HG03521 (cell line): ENCODE results near the gene CTBP2.

Experiments
- ATAC-seq: cut with Tn5 transposase; IDR thresholded peaks from one replicate; pipeline ENCODE4 v1.9.1; 2021; ENCODE audit warnings: mild to moderate bottlenecking, moderate library complexity; ENCODE audit not compliant: unreplicated experiment

Gene CTBP2

GRCh38 chr10:125159932-125160855, at the start of gene CTBP2:
TSS of gene CTBP2 (minus strand) at chr10:125160563.
- no peak for ATAC-seq

GRCh38 chr10:125209591-125210355, 49.4 kb upstream of the CTBP2 start:
- no peak for ATAC-seq

DNA sequence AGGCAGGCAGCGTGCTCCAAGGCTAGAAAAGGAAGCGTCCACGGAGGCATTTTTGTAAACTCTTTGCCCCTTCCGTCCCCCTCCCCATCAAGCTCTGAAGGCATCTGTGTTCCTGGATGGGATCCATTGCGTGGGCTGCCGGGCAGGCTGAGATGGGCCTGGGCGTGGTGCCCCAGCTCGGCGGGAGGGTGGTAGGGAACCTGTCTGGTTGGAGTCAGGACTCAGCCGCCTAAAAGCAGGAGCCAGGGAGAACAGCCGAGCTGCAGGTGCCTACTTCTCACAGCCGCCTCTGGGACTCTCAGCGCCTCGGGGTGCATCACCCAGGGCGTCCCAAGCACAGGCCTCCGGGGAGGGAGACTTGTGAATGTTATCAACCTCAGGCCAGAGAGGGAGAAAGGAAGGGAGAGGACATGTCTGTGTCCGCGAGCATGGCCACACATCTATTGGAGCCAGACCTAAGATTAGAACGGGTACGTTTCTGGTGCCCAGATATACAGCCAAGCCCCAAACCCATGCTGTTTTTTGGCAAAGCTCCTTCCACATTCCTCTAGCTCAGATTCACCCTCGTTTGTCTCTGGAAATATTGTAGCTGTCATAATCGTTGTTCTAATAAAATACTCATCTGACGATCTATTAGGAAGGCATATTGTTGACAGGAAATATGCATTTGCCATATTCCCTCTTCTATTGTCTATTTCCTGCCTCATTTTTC, 48.6 kb upstream of the CTBP2 start:
- ATAC-seq = no peak

- ATAC-seq = no peak
Measured at GRCh38 chr10:125206623-125207022, 46.3 kb upstream of the CTBP2 start.

- no peak for ATAC-seq
Measured at GRCh38 chr10:125205431-125205830, 45.1 kb upstream of the CTBP2 start.

- ATAC-seq = no peak
Measured at GRCh38 chr10:125204400-125204799, 44.0 kb upstream of the CTBP2 start.

- ATAC-seq = no peak
Measured at GRCh38 chr10:125203186-125203800, 42.9 kb upstream of the CTBP2 start.

GRCh38 chr10:125201791-125202622, 41.6 kb upstream of the CTBP2 start:
- ATAC-seq = no peak

DNA sequence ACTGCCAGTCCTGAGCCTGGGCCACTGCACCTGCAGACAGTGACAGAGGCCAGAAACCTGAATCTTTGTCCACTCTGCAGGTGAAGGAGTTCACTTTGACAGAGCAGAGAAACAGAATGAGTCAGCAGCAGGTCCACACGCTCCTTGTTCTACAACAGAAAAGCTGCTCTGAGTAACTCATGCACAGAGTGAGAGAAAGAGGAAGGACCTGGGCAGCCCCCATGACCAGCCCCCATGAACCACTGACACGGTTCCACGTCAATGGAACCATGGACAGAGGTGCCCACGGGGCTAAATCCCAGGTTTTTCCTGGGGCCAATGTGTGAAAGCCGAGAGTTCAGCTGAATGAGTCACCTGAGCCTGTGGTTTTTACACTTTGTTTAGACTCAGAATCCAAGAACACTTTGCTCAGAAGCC, 40.8 kb upstream of the CTBP2 start:
- peak; percentile 87 for ATAC-seq

DNA sequence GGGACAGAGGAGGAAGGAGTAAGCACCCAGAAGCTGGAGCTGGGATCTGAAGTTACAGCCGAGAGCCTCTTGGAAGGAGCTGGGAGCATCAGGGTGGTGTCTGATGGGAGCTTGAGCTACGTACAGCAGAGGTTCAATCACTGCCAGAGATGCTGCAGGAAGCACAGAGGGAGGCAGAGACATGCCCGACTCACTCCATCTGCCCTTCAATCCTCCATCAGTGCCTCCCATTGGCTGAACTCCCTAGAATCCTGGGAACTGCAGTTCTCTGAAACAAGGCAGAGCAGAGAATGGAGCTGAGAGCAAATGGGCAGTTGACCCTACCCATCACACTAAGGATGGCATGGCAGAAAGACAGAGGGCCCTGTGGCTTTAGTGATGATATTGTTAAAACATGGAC, 40.0 kb upstream of the CTBP2 start:
- no peak for ATAC-seq

DNA sequence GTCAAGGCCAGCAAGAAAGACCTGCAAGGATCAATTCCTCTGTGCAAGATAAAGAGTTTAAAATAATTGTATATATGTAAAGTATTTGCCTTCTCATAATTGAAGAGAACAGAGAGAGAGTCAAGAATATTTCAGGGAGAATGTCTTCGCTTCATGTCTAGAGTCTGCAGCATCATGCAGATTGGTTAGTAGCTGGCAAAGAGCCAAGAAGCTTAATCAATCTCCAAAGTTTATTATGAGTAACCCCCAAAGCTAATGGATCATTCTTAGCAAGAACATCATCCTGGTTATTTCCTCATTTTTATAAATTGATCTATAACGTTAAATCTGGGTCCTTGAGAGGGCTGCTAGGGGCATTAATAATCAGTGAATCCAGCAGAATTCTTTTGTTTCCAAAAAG, 38.9 kb upstream of the CTBP2 start:
- ATAC-seq = no peak

DNA sequence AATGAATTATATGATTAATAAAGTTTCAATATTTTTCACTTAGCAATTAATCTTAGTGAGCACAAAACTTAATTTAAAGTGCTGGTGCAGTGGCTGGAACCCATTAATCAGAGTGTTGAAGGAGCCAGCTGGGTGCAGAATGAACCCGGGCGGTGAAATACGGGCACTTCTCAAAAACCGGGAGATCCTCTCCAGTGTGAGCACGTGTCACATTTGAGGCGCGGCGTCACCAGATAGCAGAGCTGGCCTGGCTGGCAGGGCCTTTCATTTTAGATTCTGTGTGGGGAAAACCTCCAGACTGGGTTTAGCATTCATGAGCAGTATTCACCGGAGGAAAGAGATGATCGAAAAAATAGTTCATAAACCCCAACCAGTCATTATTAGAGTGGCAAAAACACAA, 34.5 kb upstream of the CTBP2 start:
- ATAC-seq = no peak

GRCh38 chr10:125193306-125193877, 33.0 kb upstream of the CTBP2 start:
- ATAC-seq = no peak

DNA sequence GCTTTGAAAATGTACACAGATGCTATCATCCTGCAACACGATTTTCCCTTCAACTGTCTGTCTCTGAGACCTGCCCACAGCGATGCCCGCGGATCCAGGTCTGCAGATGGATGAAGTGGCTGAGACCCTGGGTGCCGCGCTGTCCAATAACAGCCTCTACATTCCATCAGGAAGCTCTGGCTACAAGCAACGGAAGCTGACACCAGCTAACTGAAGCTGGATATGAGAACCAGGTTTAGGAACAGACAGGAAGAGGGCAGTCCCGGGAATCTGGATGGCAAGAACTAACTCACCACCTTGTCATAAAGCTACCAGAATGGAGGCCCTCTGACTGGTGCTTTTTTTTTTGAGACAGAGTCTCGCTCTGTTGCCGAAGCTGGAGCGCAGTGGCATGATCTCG, 32.3 kb upstream of the CTBP2 start:
- ATAC-seq = no peak

- no peak for ATAC-seq
Measured at GRCh38 chr10:125192005-125192404, 31.6 kb upstream of the CTBP2 start.

DNA sequence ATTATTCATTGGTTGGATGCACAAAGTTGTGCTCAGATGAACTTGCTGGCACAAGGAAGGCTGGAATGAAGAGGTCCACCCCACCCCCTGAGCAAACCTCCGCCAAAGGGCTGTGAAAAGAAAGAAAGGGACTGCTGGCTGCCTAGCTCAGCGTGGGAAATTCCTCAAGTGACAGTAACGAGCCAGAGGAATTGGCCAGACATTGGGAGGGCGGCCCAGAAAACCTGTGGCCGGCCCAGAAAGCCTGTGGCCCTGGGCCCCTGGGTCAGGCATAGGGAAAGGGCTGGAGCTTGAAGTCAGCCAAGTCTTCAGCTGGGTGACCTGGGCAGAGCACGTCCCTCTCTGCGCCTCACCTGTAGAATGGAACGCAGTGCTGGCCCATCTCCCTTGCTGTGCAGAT, 30.6 kb upstream of the CTBP2 start:
- no peak for ATAC-seq

- ATAC-seq = no peak
Measured at GRCh38 chr10:125190414-125190813, 30.1 kb upstream of the CTBP2 start.

- ATAC-seq = no peak
Measured at GRCh38 chr10:125189162-125189561, 28.8 kb upstream of the CTBP2 start.

DNA sequence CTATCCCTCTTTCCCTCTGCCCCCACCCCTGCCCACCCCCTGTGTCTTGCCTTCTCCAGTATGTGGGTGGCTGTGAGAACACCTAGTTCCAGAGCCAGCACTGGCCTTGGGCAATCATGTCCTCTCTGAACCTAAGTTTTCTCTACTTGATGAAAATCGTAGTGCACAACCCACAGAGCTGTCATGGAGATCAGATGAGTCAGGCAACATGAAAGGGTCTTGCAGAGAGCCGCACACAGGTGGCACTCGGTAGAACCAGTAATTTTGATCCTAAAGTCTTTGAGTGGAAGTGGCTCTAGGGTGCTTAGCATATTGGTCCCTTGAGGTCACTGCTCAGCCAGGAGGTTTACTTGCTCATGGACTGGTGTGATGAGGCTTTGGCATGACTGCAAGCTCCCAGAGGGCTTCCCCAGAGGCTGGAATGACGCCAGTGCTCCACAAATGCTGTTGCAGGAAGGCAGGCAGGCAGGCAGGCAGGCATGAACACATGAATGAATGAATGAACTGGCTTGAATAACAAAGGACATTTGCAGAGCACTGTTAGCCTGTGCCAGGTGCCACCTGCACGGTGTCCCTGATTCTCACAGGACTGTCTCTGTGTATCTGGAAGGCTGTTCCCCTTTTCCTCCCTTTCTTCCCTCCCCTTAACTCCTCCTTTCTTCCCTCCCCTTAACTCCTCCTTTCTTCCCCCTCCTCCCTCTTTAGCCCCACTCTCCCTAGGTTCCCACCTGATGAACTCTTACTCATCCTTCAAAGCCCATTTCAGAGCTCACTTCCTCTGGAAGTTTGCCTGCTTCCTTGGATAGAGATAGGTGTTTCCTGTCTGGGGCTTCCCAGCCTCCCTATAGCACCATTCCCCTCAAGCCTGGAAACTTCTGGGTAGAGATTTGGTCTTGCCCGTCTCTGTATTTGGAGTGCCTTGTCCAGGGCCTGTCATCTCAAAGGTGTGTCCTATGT, 27.2 kb upstream of the CTBP2 start:
- ATAC-seq = no peak
